Endothelial cell of umbilical vein (primary cell): ENCODE data around the gene MAP3K15.

Source experiments
- CTCF ChIP-seq, 2 donors: IDR thresholded peaks; 1 replicate in 1 of 2; 2 replicates in 1 of 2; pipeline ENCODE4 v1.5.1; 2011; ENCODE audit warnings: low read length in 2 of 2, mild to moderate bottlenecking in 2 of 2, moderate library complexity in 2 of 2, control low read depth in 1 of 2, inconsistent platforms in 1 of 2, low read depth in 1 of 2; ENCODE audit not compliant: insufficient read depth in 1 of 2; ENCODE audit errors: extremely low read depth in 1 of 2
- EZH2 ChIP-seq: IDR thresholded peaks from 2 replicates; pipeline ENCODE4 v1.6.1; 2012; ENCODE audit warnings: borderline replicate concordance, low read depth, mild to moderate bottlenecking, moderate library complexity, low read length, inconsistent platforms; ENCODE audit not compliant: severe bottlenecking
- JUN ChIP-seq: IDR thresholded peaks from 2 replicates; pipeline ENCODE4 v1.6.1; 2011; ENCODE audit warnings: borderline replicate concordance, low read depth; ENCODE audit not compliant: insufficient read length, insufficient read depth
- MAX ChIP-seq: IDR thresholded peaks from 2 replicates; pipeline ENCODE4 v1.6.1; 2011; ENCODE audit not compliant: insufficient read depth, insufficient read length
- MYC ChIP-seq: IDR thresholded peaks from one replicate; pipeline ENCODE4 v1.6.1; 2011; ENCODE audit warnings: mild to moderate bottlenecking, low read depth, low read length
- POLR2A ChIP-seq: IDR thresholded peaks from 2 replicates; pipeline ENCODE4 v1.6.1; 2012; ENCODE audit warnings: low read depth, mild to moderate bottlenecking, control low read depth, low read length
- POLR2AphosphoS5 ChIP-seq: IDR thresholded peaks from 2 replicates; pipeline ENCODE4 v1.6.1; 2012; ENCODE audit warnings: low read depth, mild to moderate bottlenecking, control low read depth, low read length, moderate library complexity; ENCODE audit not compliant: insufficient read depth

GRCh38 chrX:19331831-19332230 lies 183.5 kb downstream of the MAP3K15 start:
- TF ChIP-seq CTCF (IDR thresholded peaks at IDR 0.05; ENCODE audit: extremely low read depth in 1 of 2, insufficient read depth in 1 of 2, low read depth in 1 of 2, low read length in 2 of 2) (no peak), POLR2AphosphoS5 (no peak), JUN (no peak), EZH2 (no peak), MAX (no peak), POLR2A (no peak), MYC (no peak)
